ENCODE results near the gene RANBP3L. TPM values are rescaled to one million over a fixed set of nuclear protein-coding genes. Genes with fewer than 3 reads are reported as not detected.

RANBP3L gene
- total RNA-seq, 1 donor from 2014 or later: not detected

GRCh38 chr5:36250427-36250826 is 51.3 kb downstream of the RANBP3L start:
- FAIRE-seq (no peak), DNase-seq (ENCODE audit: low read depth) (no peak)
- H3K4me1 ChIP-seq (ENCODE audit: insufficient read depth, low read length): no peaks in the 10 kb centered on the region
- peaks cover 17% of the 10 kb centered on the region for H3K4me1 Mint-ChIP-seq (ENCODE audit: low read depth, unreplicated experiment)
- no peaks in the 10 kb centered on the region for H3K36me3 ChIP-seq (ENCODE audit: insufficient read depth, low read length)
- no peaks in the 10 kb centered on the region for H3K27me3 ChIP-seq (ENCODE audit: insufficient read depth, low read length)
- H3K9me3 ChIP-seq (ENCODE audit: insufficient read depth, low read depth, low read length): no peaks in the 10 kb centered on the region
- H3K79me2 ChIP-seq (ENCODE audit: insufficient read depth, low read length): no peaks in the 10 kb centered on the region
- H3K4me2 ChIP-seq (ENCODE audit: low read length): no peak overlapping the region
- no peak overlapping the region for H3K4me3 ChIP-seq (ENCODE audit: insufficient read depth, low read depth, low read length)
- no peak overlapping the region for H3K4me3 Mint-ChIP-seq (ENCODE audit: unreplicated experiment)
- H3K9me3 Mint-ChIP-seq (ENCODE audit: unreplicated experiment): no peaks in the 10 kb centered on the region
- no peak overlapping the region for H2AFZ ChIP-seq (ENCODE audit: low read depth, low read length)
- no peak for TF ChIP-seq CTCF (IDR thresholded peaks at IDR 0.05; ENCODE audit: insufficient read depth, low read depth, low read length)
- no peaks in the 10 kb centered on the region for H3K27me3 Mint-ChIP-seq (ENCODE audit: low read depth, unreplicated experiment)
- H3K9ac ChIP-seq (ENCODE audit: low read length): no peak overlapping the region
- H3K36me3 Mint-ChIP-seq (ENCODE audit: low read depth, unreplicated experiment): no peaks in the 10 kb centered on the region
- H3K27ac Mint-ChIP-seq (ENCODE audit: unreplicated experiment): no peak overlapping the region
- H3K27ac ChIP-seq (ENCODE audit: low read depth, low read length): no peak overlapping the region
- no peaks in the 10 kb centered on the region for H4K20me1 ChIP-seq (ENCODE audit: insufficient read depth, low read length)

- no peaks in the 10 kb centered on the region for H3K27me3 Mint-ChIP-seq (ENCODE audit: low read depth, unreplicated experiment)
- Histone ChIP-seq H3K9ac (ENCODE audit: low read length) (no peak overlapping the region), H3K79me2 (ENCODE audit: insufficient read depth, low read length) (no peaks in the 10 kb centered on the region), H3K4me3 (ENCODE audit: insufficient read depth, low read depth, low read length) (no peak overlapping the region), H3K27me3 (ENCODE audit: insufficient read depth, low read length) (no peaks in the 10 kb centered on the region), H3K36me3 (ENCODE audit: insufficient read depth, low read length) (no peaks in the 10 kb centered on the region), H2AFZ (ENCODE audit: low read depth, low read length) (no peak overlapping the region), H3K27ac (ENCODE audit: low read depth, low read length) (no peak overlapping the region), H3K4me1 (ENCODE audit: insufficient read depth, low read length) (peaks cover 7% of the 10 kb centered on the region), H4K20me1 (ENCODE audit: insufficient read depth, low read length) (no peaks in the 10 kb centered on the region), H3K4me2 (ENCODE audit: low read length) (no peak overlapping the region), H3K9me3 (ENCODE audit: insufficient read depth, low read depth, low read length) (no peaks in the 10 kb centered on the region)
- FAIRE-seq (no peak), DNase-seq (ENCODE audit: low read depth) (no peak)
- no peaks in the 10 kb centered on the region for H3K36me3 Mint-ChIP-seq (ENCODE audit: low read depth, unreplicated experiment)
- no peaks in the 10 kb centered on the region for H3K4me1 Mint-ChIP-seq (ENCODE audit: low read depth, unreplicated experiment)
- no peak for TF ChIP-seq CTCF (IDR thresholded peaks at IDR 0.05; ENCODE audit: insufficient read depth, low read depth, low read length)
- no peak for TF ChIP-seq EZH2 (IDR thresholded peaks at IDR 0.05; ENCODE audit: insufficient read depth, low read length)
- H3K9me3 Mint-ChIP-seq (ENCODE audit: unreplicated experiment): no peaks in the 10 kb centered on the region
- H3K27ac Mint-ChIP-seq (ENCODE audit: unreplicated experiment): no peak overlapping the region
- no peak overlapping the region for H3K4me3 Mint-ChIP-seq (ENCODE audit: unreplicated experiment)
These were observed 55.5 kb downstream of the RANBP3L start for GRCh38 chr5:36246036-36246800.

GRCh38 chr5:36244076-36244475 is 57.6 kb downstream of the RANBP3L start:
- Histone ChIP-seq H2AFZ (ENCODE audit: low read depth, low read length) (no peak overlapping the region), H3K36me3 (ENCODE audit: insufficient read depth, low read length) (no peaks in the 10 kb centered on the region), H3K79me2 (ENCODE audit: insufficient read depth, low read length) (peaks cover 13% of the 10 kb centered on the region), H3K27me3 (ENCODE audit: insufficient read depth, low read length) (no peaks in the 10 kb centered on the region), H3K9me3 (ENCODE audit: insufficient read depth, low read depth, low read length) (no peaks in the 10 kb centered on the region), H3K27ac (ENCODE audit: low read depth, low read length) (no peak overlapping the region), H3K4me1 (ENCODE audit: insufficient read depth, low read length) (peaks cover 16% of the 10 kb centered on the region), H4K20me1 (ENCODE audit: insufficient read depth, low read length) (peaks cover 5% of the 10 kb centered on the region), H3K9ac (ENCODE audit: low read length) (no peak overlapping the region), H3K4me3 (ENCODE audit: insufficient read depth, low read depth, low read length) (no peak overlapping the region), H3K4me2 (ENCODE audit: low read length) (no peak overlapping the region)
- Mint-ChIP-seq H3K4me3 (ENCODE audit: unreplicated experiment) (no peak overlapping the region), H3K27ac (ENCODE audit: unreplicated experiment) (no peak overlapping the region), H3K36me3 (ENCODE audit: low read depth, unreplicated experiment) (no peaks in the 10 kb centered on the region), H3K4me1 (ENCODE audit: low read depth, unreplicated experiment) (peaks cover 12% of the 10 kb centered on the region), H3K9me3 (ENCODE audit: unreplicated experiment) (no peaks in the 10 kb centered on the region), H3K27me3 (ENCODE audit: low read depth, unreplicated experiment) (no peaks in the 10 kb centered on the region)
- TF ChIP-seq CTCF (IDR thresholded peaks at IDR 0.05; ENCODE audit: insufficient read depth, low read depth, low read length) (no peak), EZH2 (IDR thresholded peaks at IDR 0.05; ENCODE audit: insufficient read depth, low read length) (no peak)
- DNase-seq (ENCODE audit: low read depth) (no peak), FAIRE-seq (no peak)
